K562 (cell line): ENCODE results near the gene KANK2. TPM values are rescaled to one million over a fixed set of nuclear protein-coding genes. Genes with fewer than 3 reads are reported as not detected.

Experiments used
- GTF2A2 ChIP-seq: IDR thresholded peaks from 2 replicates; pipeline ENCODE4 v1.6.1; 2016; ENCODE audit warnings: mild to moderate bottlenecking, missing genetic modification characterization, missing compliant biosample characterization
- HDAC2 ChIP-seq: fragments of 450-650 bp; IDR thresholded peaks from 2 replicates; pipeline ENCODE4 v1.6.1; 2016; ENCODE audit warnings: mild to moderate bottlenecking
- HIVEP1 ChIP-seq: fragments of 250-450 bp; sonication (Bioruptor Pico); IDR thresholded peaks from 2 replicates; pipeline ENCODE4 v1.4.0; 2020; ENCODE audit warnings: mild to moderate bottlenecking
- MAFK ChIP-seq: IDR thresholded peaks from 2 replicates; pipeline ENCODE4 v1.6.1; 2011; ENCODE audit warnings: low read length, improper control_type of control experiment
- NR4A1 ChIP-seq, 2 experiments: fragments of 250-450 bp in 1 of 2; fragments of 450-650 bp in 1 of 2; sonication (Bioruptor Pico) in 1 of 2; IDR thresholded peaks; 2 replicates each; pipeline versions ENCODE4 v1.4.0 to v1.6.1; 2016 to 2020; ENCODE audit warnings: mild to moderate bottlenecking in 2 of 2, missing compliant biosample characterization in 1 of 2, missing genetic modification characterization in 1 of 2, moderate library complexity in 1 of 2
- PML ChIP-seq: IDR thresholded peaks from 2 replicates; pipeline ENCODE4 v1.6.1; 2012; ENCODE audit warnings: low read length, inconsistent platforms
- SAP30 ChIP-seq: fragments of 200-600 bp; sonication (generic); IDR thresholded peaks from 2 replicates; pipeline ENCODE4 v1.6.1; 2012; ENCODE audit warnings: borderline replicate concordance, low read depth, mild to moderate bottlenecking, moderate library complexity, low read length, control low read depth, inconsistent platforms; ENCODE audit not compliant: insufficient read depth, poor library complexity, severe bottlenecking
- SMAD3 ChIP-seq: fragments of 450-650 bp; formaldehyde crosslinking; conservative IDR thresholded peaks from 2 replicates; pipeline ENCODE4 v1.4.0; 2020; ENCODE audit warnings: mild to moderate bottlenecking
- SMARCA4 ChIP-seq: fragments of 450-650 bp; IDR thresholded peaks from 2 replicates; pipeline ENCODE4 v1.6.1; 2016
- STAT5A ChIP-seq: IDR thresholded peaks from 2 replicates; pipeline ENCODE4 v1.6.1; 2012; ENCODE audit warnings: low read length, inconsistent platforms, borderline replicate concordance
- TARDBP ChIP-seq: fragments of 450-650 bp; IDR thresholded peaks from 2 replicates; pipeline ENCODE4 v1.6.1; 2016
- ZC3H8 ChIP-seq: fragments of 450-650 bp; IDR thresholded peaks from 2 replicates; pipeline ENCODE4 v1.6.1; 2017
- polyA plus RNA-seq, 8 experiments: library from polyadenylated mRNA; depleted of rRNA in 4 of 8; stranded (reverse) in 5 of 8; unstranded in 3 of 8; fragments of >200 nt; fragmentation: Nextera tagmentation in 2 of 8; fragmentation: Illumina TruSeq in 1 of 8; extraction: Ambion mirVana in 2 of 8; extraction: Trizol in 1 of 8; gene quantifications; 2 replicates each; pipeline versions ENCODE4 v1.2.1 to v1.2.3, GENCODE V29; 2011 to 2014; ENCODE audit warnings: inconsistent platforms in 1 of 8, missing spikeins in 1 of 8
- total RNA-seq, 7 experiments: library from RNA; depleted of rRNA in 6 of 7; stranded (reverse); fragments of >200 nt in 6 of 7; fragmentation: Illumina TruSeq in 2 of 7; extraction: Trizol in 2 of 7; gene quantifications; 2 replicates each; pipeline versions ENCODE4 v1.2.1 to v1.2.3, GENCODE V29; 2011 to 2021; ENCODE audit warnings: low replicate concordance in 1 of 7
- TF ChIP-seq, protein P1 (sequence below), 2 experiments: fragments of 450-650 bp in 1 of 2; sonication (generic) in 1 of 2; formaldehyde crosslinking in 1 of 2; IDR thresholded peaks in 1 of 2; conservative IDR thresholded peaks in 1 of 2; 2 replicates each; pipeline versions ENCODE4 v1.6.1 to v1.8.1; 2016 to 2023; ENCODE audit warnings: mild to moderate bottlenecking in 2 of 2, moderate library complexity in 2 of 2, inconsistent platforms in 1 of 2, missing genetic modification reagents in 1 of 2
- TF ChIP-seq, protein P2 (sequence below): fragments of 250-450 bp; sonication (Bioruptor Pico); IDR thresholded peaks from 2 replicates; pipeline ENCODE4 v1.4.0; 2020
- TF ChIP-seq, protein P3 (sequence below): IDR thresholded peaks from 3 replicates; pipeline ENCODE4 v1.6.1; 2011; ENCODE audit warnings: borderline replicate concordance, mild to moderate bottlenecking; ENCODE audit not compliant: insufficient read length, insufficient read depth
- TF ChIP-seq, protein P4 (sequence below): IDR thresholded peaks from 2 replicates; pipeline ENCODE4 v1.6.1; 2014; ENCODE audit warnings: antibody characterized with exemption
- TF ChIP-seq, protein P5 (sequence below): fragments of 450-650 bp; IDR thresholded peaks from 2 replicates; pipeline ENCODE4 v1.7.1; 2018; ENCODE audit warnings: mild to moderate bottlenecking, low read depth; ENCODE audit not compliant: partially characterized antibody
- TF ChIP-seq, protein P6 (sequence below): fragments of 250-450 bp; sonication (Bioruptor Pico); IDR thresholded peaks from 2 replicates; pipeline ENCODE4 v1.5.0; 2021

The KANK2 gene
- total and polyA plus RNA-seq, 9 of the 15 experiments (the other 6 are each of a cell fraction or from before 2014, with no cell fraction given) = 4.4 to 47.8 (median 21.3) TPM

DNA sequence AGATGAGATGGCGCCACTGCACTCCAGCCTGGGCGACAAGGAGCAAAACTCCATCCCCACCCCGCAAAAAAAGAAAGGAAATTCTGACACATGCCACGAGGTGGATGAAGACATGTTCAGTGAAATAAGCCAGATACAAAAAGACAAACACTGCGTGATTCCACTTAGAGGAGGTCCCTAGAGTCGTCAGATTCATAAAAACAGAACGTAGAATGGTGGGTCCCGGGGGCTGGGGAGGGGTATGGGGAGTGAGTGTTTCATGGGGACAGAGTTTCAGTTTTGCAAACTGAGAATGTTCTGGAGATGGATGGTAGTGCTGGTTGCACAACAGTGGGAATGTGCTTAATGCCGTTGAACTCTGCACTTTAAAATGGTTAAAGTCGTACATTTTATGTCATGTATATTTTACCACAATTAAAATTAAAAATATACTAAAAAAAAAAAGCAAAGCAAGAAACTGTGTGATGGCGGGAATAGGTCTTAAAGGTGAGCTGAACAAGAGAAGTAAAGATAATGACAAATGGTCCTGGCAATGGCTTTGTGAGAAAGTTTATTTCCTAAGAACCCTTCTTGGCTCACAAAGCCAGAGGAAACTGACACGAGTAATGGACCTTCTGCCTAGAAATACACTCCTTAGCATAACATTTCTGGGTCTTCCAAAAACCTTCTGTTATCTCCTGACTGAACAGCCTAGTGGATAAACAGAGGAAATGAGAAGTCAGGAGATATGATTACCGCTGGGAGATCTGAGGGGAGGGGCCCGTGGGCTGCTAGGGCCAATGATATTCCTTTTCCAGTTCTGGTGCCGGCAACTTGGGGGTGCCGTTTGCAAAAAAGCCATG lies 37.5 kb downstream of the KANK2 start (continued):
- TF ChIP-seq, protein P1, sequence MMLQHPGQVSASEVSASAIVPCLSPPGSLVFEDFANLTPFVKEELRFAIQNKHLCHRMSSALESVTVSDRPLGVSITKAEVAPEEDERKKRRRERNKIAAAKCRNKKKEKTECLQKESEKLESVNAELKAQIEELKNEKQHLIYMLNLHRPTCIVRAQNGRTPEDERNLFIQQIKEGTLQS (IDR thresholded peaks at IDR 0.05) = no peak
- TF ChIP-seq, protein P1 (CRISPR knock-in tag; conservative IDR thresholded peaks at IDR 0.05) = no peak
- TF ChIP-seq HDAC2 = peak; percentile 54; the same call in 1 of the 2 replicates
- TF ChIP-seq GTF2A2 = no peak
- peak; percentile 59; the same call in 1 of the 2 replicates for TF ChIP-seq SMARCA4
- TF ChIP-seq, protein P2, sequence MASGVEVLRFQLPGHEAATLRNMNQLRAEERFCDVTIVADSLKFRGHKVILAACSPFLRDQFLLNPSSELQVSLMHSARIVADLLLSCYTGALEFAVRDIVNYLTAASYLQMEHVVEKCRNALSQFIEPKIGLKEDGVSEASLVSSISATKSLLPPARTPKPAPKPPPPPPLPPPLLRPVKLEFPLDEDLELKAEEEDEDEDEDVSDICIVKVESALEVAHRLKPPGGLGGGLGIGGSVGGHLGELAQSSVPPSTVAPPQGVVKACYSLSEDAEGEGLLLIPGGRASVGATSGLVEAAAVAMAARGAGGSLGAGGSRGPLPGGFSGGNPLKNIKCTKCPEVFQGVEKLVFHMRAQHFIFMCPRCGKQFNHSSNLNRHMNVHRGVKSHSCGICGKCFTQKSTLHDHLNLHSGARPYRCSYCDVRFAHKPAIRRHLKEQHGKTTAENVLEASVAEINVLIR = no peak
- TF ChIP-seq ZC3H8 = no peak
- no peak for TF ChIP-seq STAT5A
- TF ChIP-seq MAFK = no peak
- TF ChIP-seq PML = no peak
- TF ChIP-seq, protein P3, sequence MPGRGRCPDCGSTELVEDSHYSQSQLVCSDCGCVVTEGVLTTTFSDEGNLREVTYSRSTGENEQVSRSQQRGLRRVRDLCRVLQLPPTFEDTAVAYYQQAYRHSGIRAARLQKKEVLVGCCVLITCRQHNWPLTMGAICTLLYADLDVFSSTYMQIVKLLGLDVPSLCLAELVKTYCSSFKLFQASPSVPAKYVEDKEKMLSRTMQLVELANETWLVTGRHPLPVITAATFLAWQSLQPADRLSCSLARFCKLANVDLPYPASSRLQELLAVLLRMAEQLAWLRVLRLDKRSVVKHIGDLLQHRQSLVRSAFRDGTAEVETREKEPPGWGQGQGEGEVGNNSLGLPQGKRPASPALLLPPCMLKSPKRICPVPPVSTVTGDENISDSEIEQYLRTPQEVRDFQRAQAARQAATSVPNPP = no peak
- TF ChIP-seq SAP30 = no peak
- no peak for TF ChIP-seq SMAD3
- no peak for TF ChIP-seq TARDBP
- TF ChIP-seq, protein P4, sequence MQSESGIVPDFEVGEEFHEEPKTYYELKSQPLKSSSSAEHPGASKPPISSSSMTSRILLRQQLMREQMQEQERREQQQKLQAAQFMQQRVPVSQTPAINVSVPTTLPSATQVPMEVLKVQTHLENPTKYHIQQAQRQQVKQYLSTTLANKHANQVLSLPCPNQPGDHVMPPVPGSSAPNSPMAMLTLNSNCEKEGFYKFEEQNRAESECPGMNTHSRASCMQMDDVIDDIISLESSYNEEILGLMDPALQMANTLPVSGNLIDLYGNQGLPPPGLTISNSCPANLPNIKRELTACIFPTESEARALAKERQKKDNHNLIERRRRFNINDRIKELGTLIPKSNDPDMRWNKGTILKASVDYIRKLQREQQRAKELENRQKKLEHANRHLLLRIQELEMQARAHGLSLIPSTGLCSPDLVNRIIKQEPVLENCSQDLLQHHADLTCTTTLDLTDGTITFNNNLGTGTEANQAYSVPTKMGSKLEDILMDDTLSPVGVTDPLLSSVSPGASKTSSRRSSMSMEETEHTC = no peak
- TF ChIP-seq, protein P5, sequence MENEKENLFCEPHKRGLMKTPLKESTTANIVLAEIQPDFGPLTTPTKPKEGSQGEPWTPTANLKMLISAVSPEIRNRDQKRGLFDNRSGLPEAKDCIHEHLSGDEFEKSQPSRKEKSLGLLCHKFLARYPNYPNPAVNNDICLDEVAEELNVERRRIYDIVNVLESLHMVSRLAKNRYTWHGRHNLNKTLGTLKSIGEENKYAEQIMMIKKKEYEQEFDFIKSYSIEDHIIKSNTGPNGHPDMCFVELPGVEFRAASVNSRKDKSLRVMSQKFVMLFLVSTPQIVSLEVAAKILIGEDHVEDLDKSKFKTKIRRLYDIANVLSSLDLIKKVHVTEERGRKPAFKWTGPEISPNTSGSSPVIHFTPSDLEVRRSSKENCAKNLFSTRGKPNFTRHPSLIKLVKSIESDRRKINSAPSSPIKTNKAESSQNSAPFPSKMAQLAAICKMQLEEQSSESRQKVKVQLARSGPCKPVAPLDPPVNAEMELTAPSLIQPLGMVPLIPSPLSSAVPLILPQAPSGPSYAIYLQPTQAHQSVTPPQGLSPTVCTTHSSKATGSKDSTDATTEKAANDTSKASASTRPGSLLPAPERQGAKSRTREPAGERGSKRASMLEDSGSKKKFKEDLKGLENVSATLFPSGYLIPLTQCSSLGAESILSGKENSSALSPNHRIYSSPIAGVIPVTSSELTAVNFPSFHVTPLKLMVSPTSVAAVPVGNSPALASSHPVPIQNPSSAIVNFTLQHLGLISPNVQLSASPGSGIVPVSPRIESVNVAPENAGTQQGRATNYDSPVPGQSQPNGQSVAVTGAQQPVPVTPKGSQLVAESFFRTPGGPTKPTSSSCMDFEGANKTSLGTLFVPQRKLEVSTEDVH = no peak
- no peak for TF ChIP-seq NR4A1 (CRISPR knock-in tag; IDR thresholded peaks at IDR 0.05)
- TF ChIP-seq NR4A1 (tag; IDR thresholded peaks at IDR 0.05) = no peak
- TF ChIP-seq, protein P6, sequence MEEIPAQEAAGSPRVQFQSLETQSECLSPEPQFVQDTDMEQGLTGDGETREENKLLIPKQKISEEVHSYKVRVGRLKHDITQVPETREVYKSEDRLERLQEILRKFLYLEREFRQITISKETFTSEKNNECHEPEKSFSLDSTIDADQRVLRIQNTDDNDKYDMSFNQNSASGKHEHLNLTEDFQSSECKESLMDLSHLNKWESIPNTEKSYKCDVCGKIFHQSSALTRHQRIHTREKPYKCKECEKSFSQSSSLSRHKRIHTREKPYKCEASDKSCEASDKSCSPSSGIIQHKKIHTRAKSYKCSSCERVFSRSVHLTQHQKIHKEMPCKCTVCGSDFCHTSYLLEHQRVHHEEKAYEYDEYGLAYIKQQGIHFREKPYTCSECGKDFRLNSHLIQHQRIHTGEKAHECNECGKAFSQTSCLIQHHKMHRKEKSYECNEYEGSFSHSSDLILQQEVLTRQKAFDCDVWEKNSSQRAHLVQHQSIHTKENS = no peak
- no peak for TF ChIP-seq HIVEP1 (CRISPR knock-in tag)
